ENCODE results near the gene ARL15.
"Not testable (repeated sequence)": the region's sequence is repeated elsewhere in the genome, so short reads cannot be mapped to it uniquely, and the experiment has no call there.

Gene ARL15

GRCh38 chr5:54310433-54311175 lies at the start of gene ARL15:
Gene ARL15, minus strand, starts transcription at chr5:54310573.
- DNase-seq (ENCODE audit: low read depth), result peak; percentile 94

- peak; percentile 78 for DNase-seq (ENCODE audit: low read depth)
Measured at GRCh38 chr5:54360089-54360488, 49.7 kb upstream of the ARL15 start.

GRCh38 chr5:54357408-54358058 lies 47.2 kb upstream of the ARL15 start:
- DNase-seq (ENCODE audit: low read depth), result peak; percentile 22

- DNase-seq (ENCODE audit: low read depth), result not testable (repeated sequence)
Measured at GRCh38 chr5:54353933-54354564, 43.7 kb upstream of the ARL15 start.

- DNase-seq (ENCODE audit: low read depth), result not testable (repeated sequence)
Measured at GRCh38 chr5:54352580-54352979, 42.2 kb upstream of the ARL15 start.

GRCh38 chr5:54347221-54347865 lies 37.0 kb upstream of the ARL15 start:
- no peak for DNase-seq (ENCODE audit: low read depth)

- no peak for DNase-seq (ENCODE audit: low read depth)
Measured at GRCh38 chr5:54344653-54345052, 34.3 kb upstream of the ARL15 start.

- DNase-seq (ENCODE audit: low read depth), result no peak
Measured at GRCh38 chr5:54341971-54342370, 31.6 kb upstream of the ARL15 start.

- DNase-seq (ENCODE audit: low read depth), result no peak
Measured at GRCh38 chr5:54337523-54337922, 27.1 kb upstream of the ARL15 start.

- DNase-seq (ENCODE audit: low read depth), result no peak
Measured at GRCh38 chr5:54332720-54333119, 22.3 kb upstream of the ARL15 start.

GRCh38 chr5:54329731-54330709 lies 19.6 kb upstream of the ARL15 start:
- peak; percentile 98 for DNase-seq (ENCODE audit: low read depth)

GRCh38 chr5:54326662-54327270 lies 16.4 kb upstream of the ARL15 start:
- DNase-seq (ENCODE audit: low read depth), result no peak

- DNase-seq (ENCODE audit: low read depth), result peak; percentile 39
Measured at GRCh38 chr5:54325610-54326311, 15.4 kb upstream of the ARL15 start.

GRCh38 chr5:54325272-54325609 lies 14.9 kb upstream of the ARL15 start:
- DNase-seq (ENCODE audit: low read depth), result no peak

GRCh38 chr5:54324651-54325271 lies 14.4 kb upstream of the ARL15 start:
- no peak for DNase-seq (ENCODE audit: low read depth)

GRCh38 chr5:54323495-54323894 lies 13.1 kb upstream of the ARL15 start:
- DNase-seq (ENCODE audit: low read depth), result no peak

GRCh38 chr5:54320256-54320655 lies 9.9 kb upstream of the ARL15 start:
- DNase-seq (ENCODE audit: low read depth), result no peak

GRCh38 chr5:54317511-54318260 lies 7.3 kb upstream of the ARL15 start:
- peak; percentile 66 for DNase-seq (ENCODE audit: low read depth)
